H9 (cell line): ENCODE data around the gene CREG2. TPM values are rescaled to one million over a fixed set of nuclear protein-coding genes. Genes with fewer than 3 reads are reported as not detected.

ENCODE experiments used
- DNase-seq: peaks from one replicate; pipeline ENCODE4 v3.0.0-alpha.2; 2017
- H2AFZ ChIP-seq: one replicate; pipeline ENCODE4 v1.6.1; 2013; ENCODE audit warnings: mild to moderate bottlenecking, low read length, control low read depth, moderate library complexity
- H2AK5ac ChIP-seq: 2 replicates; pipeline ENCODE4 v1.6.1; 2013; ENCODE audit warnings: low read length, control low read depth, mixed read lengths; ENCODE audit not compliant: insufficient read length
- H2BK120ac ChIP-seq: one replicate; pipeline ENCODE4 v1.6.1; 2013; ENCODE audit warnings: low read depth, mild to moderate bottlenecking, low read length, control low read depth, inconsistent platforms; ENCODE audit not compliant: poor library complexity, severe bottlenecking
- H2BK12ac ChIP-seq: 2 replicates; pipeline ENCODE4 v1.6.1; 2013; ENCODE audit warnings: low read length, control low read depth, mixed read lengths, low read depth; ENCODE audit not compliant: insufficient read length
- H2BK15ac ChIP-seq: 2 replicates; pipeline ENCODE4 v1.6.1; 2013; ENCODE audit warnings: low read depth, low read length, control low read depth
- H2BK20ac ChIP-seq: one replicate; pipeline ENCODE4 v1.6.1; 2013; ENCODE audit warnings: low read depth, mild to moderate bottlenecking, low read length, control low read depth, inconsistent platforms; ENCODE audit not compliant: poor library complexity, severe bottlenecking
- H2BK5ac ChIP-seq: 2 replicates; pipeline ENCODE4 v1.6.1; 2013; ENCODE audit warnings: low read length, control low read depth, mixed read lengths; ENCODE audit not compliant: insufficient read length
- H3K14ac ChIP-seq: 2 replicates; pipeline ENCODE4 v1.6.1; 2013; ENCODE audit warnings: low read length, control low read depth; ENCODE audit not compliant: insufficient read depth
- H3K18ac ChIP-seq: 2 replicates; pipeline ENCODE4 v1.6.1; 2013; ENCODE audit warnings: low read depth, mild to moderate bottlenecking, mixed read lengths, low read length, control low read depth; ENCODE audit not compliant: insufficient read length
- H3K23ac ChIP-seq: 2 replicates; pipeline ENCODE4 v1.6.1; 2013; ENCODE audit warnings: low read length, control low read depth, mixed read lengths, low read depth; ENCODE audit not compliant: insufficient read length
- H3K23me2 ChIP-seq: 2 replicates; pipeline ENCODE4 v1.6.1; 2013; ENCODE audit warnings: low read depth, mild to moderate bottlenecking, mixed read lengths, low read length, control low read depth; ENCODE audit not compliant: insufficient read length, poor library complexity, severe bottlenecking
- H3K27ac ChIP-seq: 2 replicates; pipeline ENCODE4 v1.5.1; 2013; ENCODE audit warnings: low read length, control low read depth, mixed read lengths, low read depth; ENCODE audit not compliant: insufficient read length
- H3K27me3 ChIP-seq: 2 replicates; pipeline ENCODE4 v1.6.1; 2013; ENCODE audit warnings: low read length, control low read depth, inconsistent platforms; ENCODE audit not compliant: insufficient read depth
- H3K4ac ChIP-seq: 2 replicates; pipeline ENCODE4 v1.6.1; 2013; ENCODE audit warnings: low read depth, mild to moderate bottlenecking, control low read depth, inconsistent platforms, low read length, moderate library complexity
- H3K4me1 ChIP-seq: 2 replicates; pipeline ENCODE4 v1.6.1; 2013; ENCODE audit warnings: low read length, control low read depth, inconsistent platforms; ENCODE audit not compliant: insufficient read depth
- H3K4me2 ChIP-seq: 2 replicates; pipeline ENCODE4 v1.6.1; 2013; ENCODE audit warnings: low read length, control low read depth, mixed read lengths; ENCODE audit not compliant: insufficient read length, insufficient read depth
- H3K56ac ChIP-seq: 2 replicates; pipeline ENCODE4 v1.6.1; 2013; ENCODE audit warnings: low read depth, mild to moderate bottlenecking, mixed read lengths, low read length, control low read depth; ENCODE audit not compliant: insufficient read length
- H3K79me1 ChIP-seq: 2 replicates; pipeline ENCODE4 v1.6.1; 2013; ENCODE audit warnings: low read depth, mild to moderate bottlenecking, moderate library complexity, low read length, control low read depth, inconsistent platforms; ENCODE audit not compliant: insufficient read depth, poor library complexity, severe bottlenecking
- H3K79me2 ChIP-seq: 2 replicates; pipeline ENCODE4 v1.6.1; 2013; ENCODE audit warnings: low read length, control low read depth, inconsistent platforms; ENCODE audit not compliant: insufficient read depth
- H3K9ac ChIP-seq: 2 replicates; pipeline ENCODE4 v1.6.1; 2013; ENCODE audit warnings: low read length, control low read depth, mixed read lengths; ENCODE audit not compliant: insufficient read length; ENCODE audit errors: extremely low read depth
- H3K9me3 ChIP-seq: one replicate; pipeline ENCODE4 v1.6.1; 2013; ENCODE audit warnings: low read depth, low read length, inconsistent platforms; ENCODE audit not compliant: control insufficient read depth
- H3T11ph ChIP-seq: one replicate; pipeline ENCODE4 v1.6.1; 2013; ENCODE audit warnings: mild to moderate bottlenecking, low read length, control low read depth, inconsistent platforms
- H4K20me1 ChIP-seq: one replicate; pipeline ENCODE4 v1.6.1; 2013; ENCODE audit not compliant: control insufficient read depth, insufficient read length, insufficient read depth
- H4K5ac ChIP-seq: 2 replicates; pipeline ENCODE4 v1.6.1; 2013; ENCODE audit warnings: low read depth, mild to moderate bottlenecking, mixed read lengths, low read length, control low read depth; ENCODE audit not compliant: insufficient read length
- H4K8ac ChIP-seq: replicated peaks from 2 replicates; pipeline ENCODE4 v1.6.1; 2013; ENCODE audit warnings: low read length, control low read depth, mixed read lengths, low read depth; ENCODE audit not compliant: insufficient read length
- H4K91ac ChIP-seq: 2 replicates; pipeline ENCODE4 v1.6.1; 2013; ENCODE audit warnings: low read depth, mild to moderate bottlenecking, moderate library complexity, mixed read lengths, low read length, control low read depth; ENCODE audit not compliant: insufficient read length
- H3K27ac Mint-ChIP-seq, 3 experiments: 2 replicates in 2 of 3; 3 replicates in 1 of 3; pipeline ENCODE4 v1.8.0; 2020 to 2021; ENCODE audit warnings: mixed read lengths in 3 of 3, mild to moderate bottlenecking in 1 of 3, moderate library complexity in 1 of 3
- H3K27me3 Mint-ChIP-seq: 2 replicates; pipeline ENCODE4 v1.8.0; 2021; ENCODE audit warnings: low read depth, mild to moderate bottlenecking, moderate library complexity, mixed read lengths
- H3K36me3 Mint-ChIP-seq, 3 experiments: 2 replicates in 2 of 3; 3 replicates in 1 of 3; pipeline ENCODE4 v1.8.0; 2020 to 2021; ENCODE audit warnings: low read depth in 3 of 3, mixed read lengths in 3 of 3; ENCODE audit not compliant: insufficient read depth in 1 of 3
- H3K4me1 Mint-ChIP-seq, 2 experiments: 2 replicates each; pipeline ENCODE4 v1.8.0; 2020; ENCODE audit warnings: mixed read lengths in 2 of 2
- H3K4me3 Mint-ChIP-seq, 2 experiments: 2 replicates in 1 of 2; 3 replicates in 1 of 2; pipeline ENCODE4 v1.8.0; 2020 to 2021; ENCODE audit warnings: mild to moderate bottlenecking in 2 of 2, mixed read lengths in 2 of 2, moderate library complexity in 1 of 2
- H3K9me3 Mint-ChIP-seq, 2 experiments: 2 replicates in 1 of 2; 3 replicates in 1 of 2; pipeline ENCODE4 v1.8.0; 2020; ENCODE audit warnings: mild to moderate bottlenecking in 2 of 2, mixed read lengths in 2 of 2, moderate library complexity in 1 of 2
- WGBS: extraction: QIAGEN DNeasy Blood & Tissue Kit; methylation state at CpG from one replicate; pipeline ENCODE4 v1.1.7; 2013; ENCODE audit warnings: missing lambda C conversion rate, low lambda C conversion rate, mixed read lengths; ENCODE audit not compliant: insufficient read length; ENCODE audit errors: extremely low coverage; 5-methylcytosine and 5-hydroxymethylcytosine counted together
- total RNA-seq: library from RNA; stranded (reverse); gene quantifications from 2 replicates; pipeline ENCODE4 v1.2.1, GENCODE V29; 2021
- TF ChIP-seq, protein P1 (sequence below): fragments of 200-600 bp; sonication (generic); conservative IDR thresholded peaks from 3 replicates; pipeline ENCODE4 v1.8.0; 2021; ENCODE audit warnings: antibody characterized with exemption, mild to moderate bottlenecking

CREG2 gene
- total RNA-seq, 1 experiment from 2014 or later, result 0.77 TPM

DNA sequence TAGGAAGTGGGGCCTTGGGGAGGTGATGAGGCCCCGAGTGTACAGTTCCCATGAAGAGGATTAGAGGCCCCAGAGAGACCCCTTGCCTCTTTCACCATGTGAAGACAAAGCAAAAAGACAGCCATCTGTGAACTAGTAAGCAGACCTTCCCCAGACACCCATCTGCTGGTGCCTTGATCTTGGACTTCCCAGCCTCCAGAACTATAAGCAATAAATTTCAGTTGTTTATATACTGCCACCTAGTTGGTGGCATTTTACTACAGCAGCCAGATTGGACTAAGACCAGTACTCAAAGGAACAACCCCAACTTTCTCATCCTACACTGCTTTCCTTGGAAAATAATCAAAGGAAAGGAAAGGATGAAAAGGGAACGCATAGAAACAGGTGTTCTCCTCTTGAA is 27.9 kb upstream of the CREG2 start:
- Histone ChIP-seq H4K91ac (no peak overlapping the region), H2BK15ac (no peak overlapping the region), H2AFZ (no peak overlapping the region), H2BK120ac (no peak overlapping the region), H3K23ac (no peak overlapping the region), H4K8ac (no peak overlapping the region), H4K20me1 (no peaks in the 10 kb centered on the region), H3K4me1 (no peaks in the 10 kb centered on the region), H3K9me3 (no peaks in the 10 kb centered on the region), H3K23me2 (no peaks in the 10 kb centered on the region), H3K56ac (no peak overlapping the region), H3K9ac (no peak overlapping the region), H2BK5ac (no peak overlapping the region), H2BK12ac (no peak overlapping the region), H3K79me1 (no peaks in the 10 kb centered on the region), H3K18ac (no peak overlapping the region), H3K27ac (no peak overlapping the region), H2AK5ac (no peak overlapping the region), H2BK20ac (no peak overlapping the region), H3K14ac (no peak overlapping the region), H3T11ph (no peak overlapping the region), H3K4me2 (no peak overlapping the region), H3K79me2 (no peaks in the 10 kb centered on the region), H4K5ac (no peak overlapping the region), H3K27me3 (no peaks in the 10 kb centered on the region), H3K4ac (no peak overlapping the region)
- H3K9me3 Mint-ChIP-seq, result peaks cover 8 to 10% of the 10 kb centered on the region in 2 experiments
- no peak overlapping the region for H3K27ac Mint-ChIP-seq
- H3K27me3 Mint-ChIP-seq, result no peaks in the 10 kb centered on the region; the same call in 1 of the 2 replicates
- H3K36me3 Mint-ChIP-seq, result peaks cover 0 to 9% (median 0%) of the 10 kb centered on the region in 3 experiments; a peak in 1 of 7 replicates
- TF ChIP-seq, protein P1, sequence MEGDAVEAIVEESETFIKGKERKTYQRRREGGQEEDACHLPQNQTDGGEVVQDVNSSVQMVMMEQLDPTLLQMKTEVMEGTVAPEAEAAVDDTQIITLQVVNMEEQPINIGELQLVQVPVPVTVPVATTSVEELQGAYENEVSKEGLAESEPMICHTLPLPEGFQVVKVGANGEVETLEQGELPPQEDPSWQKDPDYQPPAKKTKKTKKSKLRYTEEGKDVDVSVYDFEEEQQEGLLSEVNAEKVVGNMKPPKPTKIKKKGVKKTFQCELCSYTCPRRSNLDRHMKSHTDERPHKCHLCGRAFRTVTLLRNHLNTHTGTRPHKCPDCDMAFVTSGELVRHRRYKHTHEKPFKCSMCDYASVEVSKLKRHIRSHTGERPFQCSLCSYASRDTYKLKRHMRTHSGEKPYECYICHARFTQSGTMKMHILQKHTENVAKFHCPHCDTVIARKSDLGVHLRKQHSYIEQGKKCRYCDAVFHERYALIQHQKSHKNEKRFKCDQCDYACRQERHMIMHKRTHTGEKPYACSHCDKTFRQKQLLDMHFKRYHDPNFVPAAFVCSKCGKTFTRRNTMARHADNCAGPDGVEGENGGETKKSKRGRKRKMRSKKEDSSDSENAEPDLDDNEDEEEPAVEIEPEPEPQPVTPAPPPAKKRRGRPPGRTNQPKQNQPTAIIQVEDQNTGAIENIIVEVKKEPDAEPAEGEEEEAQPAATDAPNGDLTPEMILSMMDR, result no peak
- H3K4me3 Mint-ChIP-seq, result no peak overlapping the region
- no peak for DNase-seq
- no CpG with 5 or more reads among the region's 2 CpGs for WGBS
- peaks cover 11 to 13% of the 10 kb centered on the region in 2 experiments for H3K4me1 Mint-ChIP-seq
